Measurements from ENCODE around the gene SIGLEC1. TPM values are rescaled to one million over a fixed set of nuclear protein-coding genes. Genes with fewer than 3 reads are reported as not detected.

SIGLEC1 gene
- total RNA-seq, 1 experiment from 2014 or later = 0.17 TPM

DNA sequence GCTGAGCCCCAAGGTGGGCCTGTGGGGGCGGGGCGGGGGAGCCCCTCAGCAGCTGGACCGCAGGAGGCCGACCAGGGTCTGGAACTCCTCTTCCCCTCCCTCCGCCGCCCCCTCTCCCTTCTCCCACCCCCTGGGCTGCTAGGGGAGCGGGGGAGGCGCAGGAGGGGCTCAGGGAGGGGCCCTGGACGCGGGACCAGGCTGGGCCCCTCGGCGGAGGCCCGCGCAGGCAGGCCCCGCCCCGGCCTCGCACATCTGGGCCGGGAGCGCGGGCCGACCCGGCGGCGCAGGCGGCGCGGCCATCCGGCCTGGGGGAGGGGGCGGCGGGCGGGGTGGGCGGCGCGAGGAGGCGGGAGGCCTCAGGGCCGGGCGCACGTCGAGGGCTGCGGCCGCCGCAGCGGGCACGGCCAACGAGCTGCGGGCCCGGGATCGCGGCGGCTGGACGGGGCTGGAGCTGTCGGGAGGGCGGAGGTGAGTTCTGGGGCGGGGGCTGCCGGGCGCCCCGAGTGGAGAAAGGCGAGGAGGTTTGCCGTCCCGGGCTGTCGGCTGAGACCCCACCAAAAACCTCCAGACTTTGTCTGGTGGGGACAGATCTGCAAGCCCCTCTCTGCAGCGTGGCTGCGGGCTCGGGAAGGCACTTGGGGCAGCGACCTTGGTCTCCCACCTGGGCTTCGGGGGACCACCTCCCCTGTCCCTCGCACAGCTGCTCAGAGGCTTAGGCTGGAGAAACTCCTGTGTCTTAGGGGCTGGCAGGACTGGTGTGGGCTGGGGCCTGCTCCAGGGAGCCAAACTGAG lies 20.1 kb upstream of the SIGLEC1 start, which contains the start of gene HSPA12B:
Gene HSPA12B (plus strand): TSS at position 359 of the 792 bp plus-strand sequence. CDS start 5,990 bp downstream, outside the sequence.
- POLR2A ChIA-PET = no interaction called here
- no peak within 1 kb of the TSS for H3K4me3 ChIP-seq (replicated peaks in 1 of 2; ENCODE audit: low read depth in 1 of 2, low read length in 2 of 2)
- H3K27me3 ChIP-seq (ENCODE audit: insufficient read depth, low read length) = 0 out of 2 replicates have a peak, but pooled peaks cover 2% of the 10 kb centered on the region
- CTCF ChIA-PET = no interaction called here
- H3K36me3 ChIP-seq (ENCODE audit: control insufficient read depth in 1 of 2, insufficient read depth in 2 of 2, low read length in 2 of 2) = no peaks in the 10 kb centered on the region
- RAD21 ChIA-PET (ENCODE audit: low non-redundant PET in 1 of 2, low total read pairs in 2 of 2, uncharacterized antibody in 2 of 2, unreplicated experiment in 2 of 2) = no interaction called here
- intact Hi-C loops (cut with micrococcal nuclease) = no loop called here
- H4K20me1 ChIP-seq (ENCODE audit: insufficient read depth) = no peaks in the 10 kb centered on the region
- H3K79me2 ChIP-seq (ENCODE audit: insufficient read depth, low read length) = no peaks in the 10 kb centered on the region
- no peak for ATAC-seq
- no peak within 1 kb of the TSS for H3K4me2 ChIP-seq (ENCODE audit: low read length)
- no peak for TF ChIP-seq SRF (IDR thresholded peaks at IDR 0.05; ENCODE audit: low read depth)
- TF ChIP-seq, protein P1, sequence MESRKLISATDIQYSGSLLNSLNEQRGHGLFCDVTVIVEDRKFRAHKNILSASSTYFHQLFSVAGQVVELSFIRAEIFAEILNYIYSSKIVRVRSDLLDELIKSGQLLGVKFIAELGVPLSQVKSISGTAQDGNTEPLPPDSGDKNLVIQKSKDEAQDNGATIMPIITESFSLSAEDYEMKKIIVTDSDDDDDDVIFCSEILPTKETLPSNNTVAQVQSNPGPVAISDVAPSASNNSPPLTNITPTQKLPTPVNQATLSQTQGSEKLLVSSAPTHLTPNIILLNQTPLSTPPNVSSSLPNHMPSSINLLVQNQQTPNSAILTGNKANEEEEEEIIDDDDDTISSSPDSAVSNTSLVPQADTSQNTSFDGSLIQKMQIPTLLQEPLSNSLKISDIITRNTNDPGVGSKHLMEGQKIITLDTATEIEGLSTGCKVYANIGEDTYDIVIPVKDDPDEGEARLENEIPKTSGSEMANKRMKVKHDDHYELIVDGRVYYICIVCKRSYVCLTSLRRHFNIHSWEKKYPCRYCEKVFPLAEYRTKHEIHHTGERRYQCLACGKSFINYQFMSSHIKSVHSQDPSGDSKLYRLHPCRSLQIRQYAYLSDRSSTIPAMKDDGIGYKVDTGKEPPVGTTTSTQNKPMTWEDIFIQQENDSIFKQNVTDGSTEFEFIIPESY (IDR thresholded peaks at IDR 0.05; ENCODE audit: extremely low read depth, insufficient replicate concordance, low read length) = no peak
- no peak within 1 kb of the TSS for H3K27ac ChIP-seq (ENCODE audit: low read depth, low read length)
- BruUV-seq (replicated peaks) = no TSS peak
- no peaks in the 10 kb centered on the region for H3K9me3 ChIP-seq (ENCODE audit: control insufficient read depth in 1 of 2, insufficient read depth in 1 of 2, low read depth in 1 of 2, low read length in 2 of 2)
- no peaks in the 10 kb centered on the region for H3K9me2 ChIP-seq (ENCODE audit: insufficient read depth)
- H2AFZ ChIP-seq (ENCODE audit: low read depth, low read length, poor library complexity, severe bottlenecking) = no peak within 1 kb of the TSS
- H3K4me1 ChIP-seq (ENCODE audit: control insufficient read depth in 1 of 2, insufficient read depth in 2 of 2, low read length in 2 of 2) = peaks cover 7 to 27% of the 10 kb centered on the region in 2 experiments
- DNase-seq (ENCODE audit: low read depth, low spot score) = no peak
- no peak within 1 kb of the TSS for H3K9ac ChIP-seq (ENCODE audit: low read length)

DNA sequence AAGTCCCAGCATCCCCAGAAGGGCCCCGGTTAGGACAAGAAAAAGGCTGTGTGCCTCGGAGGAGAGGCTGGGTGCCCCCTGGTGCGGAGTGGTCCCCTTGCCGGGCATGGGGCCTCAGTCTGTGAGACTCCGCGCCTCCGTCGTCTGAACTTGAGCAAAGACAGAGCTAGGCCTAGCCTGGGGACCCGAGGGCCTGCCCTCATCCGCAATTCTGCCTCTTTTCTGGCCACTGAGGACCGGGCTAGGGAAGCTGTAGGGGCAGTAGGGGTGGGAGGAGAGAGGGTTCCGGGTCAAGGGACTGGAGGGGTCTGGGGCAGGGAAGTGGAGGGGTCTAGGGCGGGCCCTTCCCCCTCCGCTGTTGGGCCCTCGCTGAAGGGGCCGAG lies 19.5 kb upstream of the SIGLEC1 start:
- POLR2A ChIA-PET = no interaction called here
- CTCF ChIA-PET = no interaction called here

More for the DNA sequence above, 19.5 kb upstream of the SIGLEC1 start:
- H2AFZ ChIP-seq (ENCODE audit: low read depth, low read length, poor library complexity, severe bottlenecking) = no peak overlapping the region
- H3K79me2 ChIP-seq (ENCODE audit: insufficient read depth, low read length) = no peaks in the 10 kb centered on the region
- ATAC-seq (no peak), DNase-seq (ENCODE audit: low read depth, low spot score) (no peak)
- RAD21 ChIA-PET (ENCODE audit: low non-redundant PET in 1 of 2, low total read pairs in 2 of 2, uncharacterized antibody in 2 of 2, unreplicated experiment in 2 of 2) = no interaction called here
- H3K36me3 ChIP-seq (ENCODE audit: control insufficient read depth in 1 of 2, insufficient read depth in 2 of 2, low read length in 2 of 2) = no peaks in the 10 kb centered on the region
- no peak overlapping the region for H3K4me2 ChIP-seq (ENCODE audit: low read length)
- no peaks in the 10 kb centered on the region for H3K9me2 ChIP-seq (ENCODE audit: insufficient read depth)
- no peak overlapping the region for H3K9ac ChIP-seq (ENCODE audit: low read length)
- H3K9me3 ChIP-seq (ENCODE audit: control insufficient read depth in 1 of 2, insufficient read depth in 1 of 2, low read depth in 1 of 2, low read length in 2 of 2) = no peaks in the 10 kb centered on the region
- 0 out of 2 replicates have a peak, but pooled peaks cover 8% of the 10 kb centered on the region for H3K27me3 ChIP-seq (ENCODE audit: insufficient read depth, low read length)
- H4K20me1 ChIP-seq (ENCODE audit: insufficient read depth) = no peaks in the 10 kb centered on the region
- intact Hi-C loops (cut with micrococcal nuclease) = no loop called here
- no peak overlapping the region for H3K27ac ChIP-seq (ENCODE audit: low read depth, low read length)
- TF ChIP-seq, protein P2, sequence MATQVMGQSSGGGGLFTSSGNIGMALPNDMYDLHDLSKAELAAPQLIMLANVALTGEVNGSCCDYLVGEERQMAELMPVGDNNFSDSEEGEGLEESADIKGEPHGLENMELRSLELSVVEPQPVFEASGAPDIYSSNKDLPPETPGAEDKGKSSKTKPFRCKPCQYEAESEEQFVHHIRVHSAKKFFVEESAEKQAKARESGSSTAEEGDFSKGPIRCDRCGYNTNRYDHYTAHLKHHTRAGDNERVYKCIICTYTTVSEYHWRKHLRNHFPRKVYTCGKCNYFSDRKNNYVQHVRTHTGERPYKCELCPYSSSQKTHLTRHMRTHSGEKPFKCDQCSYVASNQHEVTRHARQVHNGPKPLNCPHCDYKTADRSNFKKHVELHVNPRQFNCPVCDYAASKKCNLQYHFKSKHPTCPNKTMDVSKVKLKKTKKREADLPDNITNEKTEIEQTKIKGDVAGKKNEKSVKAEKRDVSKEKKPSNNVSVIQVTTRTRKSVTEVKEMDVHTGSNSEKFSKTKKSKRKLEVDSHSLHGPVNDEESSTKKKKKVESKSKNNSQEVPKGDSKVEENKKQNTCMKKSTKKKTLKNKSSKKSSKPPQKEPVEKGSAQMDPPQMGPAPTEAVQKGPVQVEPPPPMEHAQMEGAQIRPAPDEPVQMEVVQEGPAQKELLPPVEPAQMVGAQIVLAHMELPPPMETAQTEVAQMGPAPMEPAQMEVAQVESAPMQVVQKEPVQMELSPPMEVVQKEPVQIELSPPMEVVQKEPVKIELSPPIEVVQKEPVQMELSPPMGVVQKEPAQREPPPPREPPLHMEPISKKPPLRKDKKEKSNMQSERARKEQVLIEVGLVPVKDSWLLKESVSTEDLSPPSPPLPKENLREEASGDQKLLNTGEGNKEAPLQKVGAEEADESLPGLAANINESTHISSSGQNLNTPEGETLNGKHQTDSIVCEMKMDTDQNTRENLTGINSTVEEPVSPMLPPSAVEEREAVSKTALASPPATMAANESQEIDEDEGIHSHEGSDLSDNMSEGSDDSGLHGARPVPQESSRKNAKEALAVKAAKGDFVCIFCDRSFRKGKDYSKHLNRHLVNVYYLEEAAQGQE (IDR thresholded peaks at IDR 0.05; ENCODE audit: low read depth) = no peak
- TF ChIP-seq SP1 (IDR thresholded peaks at IDR 0.05; ENCODE audit: low read depth) = no peak
- no peak for TF ChIP-seq TCF7L2 (IDR thresholded peaks at IDR 0.05; ENCODE audit: borderline replicate concordance, extremely low read depth, insufficient read depth, insufficient read length)
- BruUV-seq (replicated peaks) = no TSS peak
- no peak overlapping the region for H3K4me3 ChIP-seq (replicated peaks in 1 of 2; ENCODE audit: low read depth in 1 of 2, low read length in 2 of 2)
- H3K4me1 ChIP-seq (ENCODE audit: control insufficient read depth in 1 of 2, insufficient read depth in 2 of 2, low read length in 2 of 2) = peaks cover 7 to 31% of the 10 kb centered on the region in 2 experiments
